SHP77 (cell line): ENCODE data around the gene HMGCLL1.

Experiments used
- DNase-seq, 2 experiments: peaks; one replicate each; lab custom pipeline; 2025; lab: John Stamatoyannopoulos, UW

The HMGCLL1 gene

DNA sequence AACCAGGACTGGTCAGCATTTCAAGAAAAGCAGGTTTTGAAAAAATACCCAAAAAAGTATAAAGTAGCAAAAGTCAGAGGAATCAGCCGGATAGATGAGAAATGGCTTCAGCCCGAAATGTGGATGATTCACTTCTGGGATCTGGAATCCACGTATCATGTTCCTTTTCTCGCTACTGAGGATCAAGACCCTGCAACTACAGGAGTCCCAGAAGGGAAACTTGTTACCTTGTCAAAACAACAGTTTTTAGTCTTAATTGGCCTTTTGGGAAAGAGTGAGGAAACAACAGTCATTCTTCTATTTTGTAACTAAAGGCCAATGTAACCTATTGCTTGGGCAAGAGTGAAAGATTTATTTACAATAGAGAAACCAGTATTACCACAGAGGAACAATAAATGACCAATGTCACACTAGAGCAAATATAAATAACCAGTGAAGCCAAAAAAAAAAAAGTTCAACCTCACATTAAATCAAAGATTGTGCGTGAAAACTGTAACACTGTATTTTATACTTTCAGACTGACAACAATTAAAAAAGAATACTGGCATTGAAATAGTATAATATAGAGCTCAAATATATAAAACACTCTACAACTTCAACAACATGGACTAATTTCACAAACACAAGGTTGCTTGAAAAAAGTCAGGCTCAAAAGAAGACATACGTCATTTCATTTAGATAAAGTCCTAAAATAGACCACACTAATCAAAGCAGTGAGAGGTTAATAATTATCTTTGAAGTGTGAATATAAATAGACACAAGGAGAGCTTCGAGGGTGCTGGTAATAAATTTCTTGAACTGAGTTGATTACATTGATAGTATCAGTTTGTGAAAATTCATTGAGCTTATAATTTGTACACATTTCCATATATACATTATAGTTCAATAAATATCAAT lies 135.5 kb downstream of the HMGCLL1 start:
- no peak for DNase-seq

DNA sequence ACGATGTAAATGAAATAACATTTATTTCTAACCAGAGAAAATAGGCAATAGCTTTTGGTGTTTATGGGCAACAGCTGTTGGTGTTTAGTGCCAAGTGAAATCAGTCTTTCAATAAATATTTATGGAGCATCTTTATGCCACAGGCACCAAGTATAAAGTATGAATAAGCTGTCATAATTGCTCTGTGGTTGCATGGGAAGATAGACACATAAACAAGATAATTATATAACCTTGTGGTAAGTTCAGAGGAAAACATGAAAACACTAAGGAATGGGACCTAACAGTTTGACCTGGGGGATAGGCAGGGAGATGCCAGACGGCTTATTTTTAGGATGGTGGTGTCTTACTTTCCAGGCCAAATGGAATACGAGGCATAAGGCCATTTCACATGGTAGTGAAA lies 140.8 kb downstream of the HMGCLL1 start:
- no peak for DNase-seq

DNA sequence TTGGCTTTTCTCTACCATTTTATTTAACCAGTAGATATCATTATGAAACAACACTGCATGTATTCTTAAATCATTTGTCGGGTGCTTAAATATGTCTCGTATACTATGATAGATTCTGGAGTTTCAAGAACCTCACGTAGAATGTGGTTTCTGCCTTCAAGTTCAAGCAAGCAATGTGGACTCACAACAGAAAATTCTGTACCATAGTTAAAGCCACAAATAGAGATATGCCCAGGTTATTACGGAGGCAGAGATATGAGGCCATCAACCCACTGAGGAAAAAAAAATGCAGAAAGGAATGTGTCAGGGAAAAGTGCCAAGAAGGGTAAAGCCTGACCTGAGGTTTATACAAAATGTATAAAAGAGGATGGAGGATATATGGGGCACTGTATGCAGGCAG lies 141.9 kb downstream of the HMGCLL1 start:
- DNase-seq: no peak

DNA sequence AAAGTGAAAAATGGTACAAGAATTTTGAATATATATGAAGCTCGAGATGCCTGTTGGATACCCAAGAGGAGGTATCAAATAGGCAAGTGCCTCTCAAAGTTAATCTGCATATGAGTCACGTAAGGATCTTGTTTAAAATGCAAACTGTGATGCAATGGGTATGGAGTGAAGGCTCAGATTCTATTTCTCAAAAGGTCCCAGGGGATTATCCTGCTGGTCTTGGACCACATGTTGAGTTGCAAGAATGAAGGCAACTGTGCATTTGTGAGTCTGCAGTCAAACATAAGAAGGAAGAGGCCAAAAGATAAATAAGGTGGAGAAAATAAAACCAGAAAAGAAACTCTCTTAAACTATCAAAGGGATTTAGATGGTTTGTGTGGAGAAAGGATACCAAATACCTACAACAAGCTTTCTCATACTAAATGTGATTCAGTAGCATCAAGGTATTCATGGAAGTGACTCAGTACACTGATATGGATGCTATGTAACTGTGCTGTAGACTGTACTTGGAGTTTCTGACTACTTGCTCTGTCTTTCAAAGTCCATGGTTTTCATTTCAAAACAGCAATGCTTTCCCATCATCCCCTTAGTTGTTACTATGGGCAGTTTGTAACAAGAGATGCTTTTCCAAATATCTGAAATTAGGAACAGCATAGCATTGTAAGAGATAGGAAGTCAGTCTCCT lies 145.4 kb downstream of the HMGCLL1 start:
- no peak for DNase-seq

DNA sequence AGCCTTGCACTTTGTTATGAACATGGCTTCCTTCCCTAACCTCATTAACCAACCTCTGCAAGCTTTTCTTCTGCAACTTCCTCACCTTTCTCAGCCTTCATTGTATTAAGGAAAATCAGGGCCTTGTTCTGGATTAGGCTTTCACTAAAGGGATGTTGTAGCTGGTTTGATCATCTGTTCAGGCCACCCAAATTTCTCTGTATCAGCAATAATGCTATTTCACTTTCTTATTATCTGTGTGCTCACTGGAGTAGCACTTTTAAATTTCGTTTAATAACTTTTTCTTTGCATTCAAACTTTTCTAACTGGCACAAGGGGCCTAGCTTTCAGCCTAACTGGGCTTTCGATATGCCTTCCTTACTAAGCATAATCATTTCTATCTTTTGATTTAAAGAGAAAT lies 155.1 kb downstream of the HMGCLL1 start:
- no peak for DNase-seq

DNA sequence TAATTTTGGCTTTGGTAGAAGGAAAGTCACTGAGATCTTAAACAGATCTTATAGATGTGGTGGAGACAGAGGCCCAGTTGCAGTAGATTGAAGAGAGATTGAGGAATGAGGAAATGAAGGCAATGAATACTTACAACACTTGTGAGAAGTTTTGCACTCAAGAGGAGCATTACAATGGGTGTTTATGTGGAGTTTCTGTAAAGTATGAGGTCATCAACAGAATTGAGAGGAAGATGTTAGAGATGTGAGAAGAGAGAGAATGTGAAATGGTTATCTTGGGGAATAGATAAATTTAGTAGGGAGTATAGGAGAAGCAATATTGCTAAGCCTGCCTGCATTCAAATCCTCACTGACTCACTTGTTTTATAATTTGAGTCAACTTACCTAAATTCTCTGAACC lies 168.3 kb downstream of the HMGCLL1 start:
- no peak for DNase-seq

DNA sequence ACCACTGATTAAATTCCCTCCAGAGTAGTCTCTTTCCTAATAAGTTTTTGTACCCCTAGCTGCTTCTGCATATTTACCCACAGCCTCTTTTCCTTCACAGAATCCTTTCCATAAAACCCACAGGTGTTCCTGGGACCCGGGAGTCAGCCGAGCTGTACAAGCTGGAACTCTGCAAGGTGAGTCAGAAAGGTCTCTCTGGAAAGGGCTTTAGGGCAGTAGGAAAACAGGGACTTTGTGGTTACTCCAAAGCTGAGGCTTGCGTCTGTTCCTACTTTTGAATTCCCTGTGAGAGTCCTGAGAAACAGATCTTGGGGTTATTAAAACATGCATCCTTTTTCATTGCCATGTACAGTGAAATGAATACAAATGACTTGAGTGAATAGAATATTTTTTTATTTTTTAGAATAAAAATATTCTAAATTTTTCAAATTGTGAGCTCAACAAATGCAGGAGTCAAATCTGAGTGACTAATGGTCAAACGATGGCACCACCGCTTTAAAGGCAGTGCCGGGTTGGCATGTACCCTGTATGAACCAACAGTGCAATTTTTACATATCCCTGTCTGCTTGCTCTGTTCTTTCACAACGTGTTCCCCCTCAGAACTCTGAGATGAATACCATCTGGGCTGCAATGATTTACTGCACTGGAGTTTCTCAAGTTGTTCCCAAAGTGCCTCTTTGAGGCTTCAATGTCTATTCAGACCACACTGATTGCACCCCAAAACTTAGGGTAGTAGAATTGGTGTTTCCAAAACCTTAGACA lies 173.3 kb downstream of the HMGCLL1 start:
- no peak for DNase-seq

DNA sequence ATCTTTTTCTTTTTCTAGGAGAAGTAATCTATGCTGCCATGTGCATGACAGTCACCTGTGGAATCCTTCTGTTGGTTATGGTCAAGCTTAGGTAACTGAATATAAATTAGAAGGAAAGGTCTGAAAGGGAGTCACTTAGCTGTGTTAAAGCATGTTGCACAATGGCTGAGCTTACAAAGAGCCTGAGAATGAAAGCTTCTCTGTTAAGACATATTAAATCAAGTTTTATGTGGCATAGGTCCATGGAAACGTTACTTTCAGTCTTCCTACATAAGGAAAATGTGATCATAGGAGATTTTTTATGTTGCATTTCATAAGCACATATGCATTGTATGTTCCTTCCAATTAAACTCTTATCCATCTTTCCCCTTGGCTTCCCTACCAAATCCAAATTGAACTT lies 179.6 kb downstream of the HMGCLL1 start:
- no peak for DNase-seq

DNA sequence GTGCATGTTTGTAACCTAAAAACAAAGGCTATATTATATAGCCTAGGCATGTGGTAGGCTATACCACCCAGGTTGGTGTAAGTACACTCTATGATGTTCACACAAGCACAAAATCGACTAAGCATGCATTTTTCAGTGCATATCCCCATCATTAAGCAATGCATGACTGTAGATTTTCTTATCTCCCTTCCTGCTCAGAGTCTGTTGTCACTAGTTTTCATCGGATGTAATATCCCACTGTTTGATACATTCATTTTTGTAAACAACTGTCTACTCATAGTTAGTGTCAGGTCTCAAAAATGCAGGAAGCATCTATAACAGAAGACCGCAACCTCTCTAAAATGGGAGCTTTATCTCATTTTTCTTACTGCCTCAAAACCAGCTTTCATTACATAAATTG lies 181.0 kb downstream of the HMGCLL1 start:
- DNase-seq: no peak

DNA sequence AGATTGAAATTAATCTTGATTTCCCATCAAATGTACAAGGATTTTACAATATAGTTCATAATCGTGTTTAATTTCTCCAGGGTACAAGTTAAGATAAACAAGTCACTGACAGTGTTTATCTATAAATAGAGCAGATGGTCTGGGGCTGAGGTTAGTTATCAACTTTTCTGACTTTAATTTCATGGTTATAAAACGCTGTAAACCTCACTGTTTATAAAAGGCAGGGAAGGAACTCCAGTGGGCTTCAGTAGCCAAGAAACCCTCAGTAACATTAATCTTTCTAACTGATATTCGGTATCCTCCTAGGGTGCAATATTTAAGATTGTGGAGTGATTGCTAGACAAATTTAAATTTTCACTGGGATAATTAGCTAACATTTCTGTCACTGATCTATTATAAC lies 183.1 kb downstream of the HMGCLL1 start:
- DNase-seq: no peak

DNA sequence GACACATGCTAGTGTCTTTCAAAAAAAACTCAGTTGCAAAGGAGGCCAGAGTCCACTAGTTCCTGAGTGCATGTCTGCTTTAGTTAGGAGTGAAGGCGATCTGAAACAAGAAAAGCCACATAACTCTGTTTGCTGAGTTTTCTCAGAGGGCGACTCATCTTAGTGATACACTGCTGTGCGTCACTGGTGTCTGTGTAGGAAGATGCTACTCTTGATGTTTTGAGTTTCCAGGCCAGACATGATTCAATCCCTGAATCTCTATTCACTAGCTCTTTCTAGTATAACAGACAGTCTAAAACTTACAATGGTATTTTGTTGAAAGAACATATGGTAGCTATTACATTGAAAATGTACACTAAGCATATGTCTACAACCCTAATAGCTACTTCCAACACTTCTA lies 190.8 kb downstream of the HMGCLL1 start:
- no peak for DNase-seq
